IMR-90 (cell line): ENCODE results near the gene AHNAK2. TPM values are rescaled to one million over a fixed set of nuclear protein-coding genes. Genes with fewer than 3 reads are reported as not detected.
A peak's percentile ranks its signal among the peaks of the same experiment; 100 is the strongest.

Experiments used
- ATAC-seq: fragments of 200-7000 bp; cut with Tn5 transposase; 2 replicates; pipeline ENCODE4 v1.9.1; 2020; ENCODE audit warnings: low read depth, mild to moderate bottlenecking, moderate library complexity
- BruUV-seq: library from RNA; stranded (reverse); fragments of 400-500 nt; replicated peaks from 2 replicates; lab custom pipeline; 2021; lab: Mats Ljungman, UMichigan
- CTCF ChIA-PET: fragments of 300-600 bp; formaldehyde crosslinking; extraction: SDS; loops from one replicate; lab custom pipeline; 2021; ENCODE audit warnings: antibody characterized with exemption; lab: Yijun Ruan, JAX
- POLR2A ChIA-PET: fragments of 300-600 bp; sonication (Branson Sonifier 250); formaldehyde crosslinking; loops from one replicate; lab custom pipeline; 2022; ENCODE audit warnings: antibody characterized with exemption; ENCODE audit not compliant: unreplicated experiment; lab: Charles Lee
- DNase-seq: peaks from one replicate; pipeline ENCODE4 v3.0.0; 2013
- H2AFZ ChIP-seq: replicated peaks from 2 replicates; pipeline ENCODE3; 2013; ENCODE audit warnings: low read length, mild to moderate bottlenecking; ENCODE audit not compliant: poor library complexity
- H2AK5ac ChIP-seq: 2 replicates; pipeline ENCODE4 v1.6.1; 2013; ENCODE audit warnings: low read depth, low read length, inconsistent platforms
- H2AK9ac ChIP-seq: replicated peaks from 2 replicates; pipeline ENCODE3; 2013; ENCODE audit warnings: mild to moderate bottlenecking, low read depth, low read length, moderate library complexity; ENCODE audit not compliant: poor library complexity
- H2BK120ac ChIP-seq: 2 replicates; pipeline ENCODE4 v1.6.1; 2013; ENCODE audit warnings: low read depth, low read length, inconsistent platforms
- H2BK15ac ChIP-seq: 3 replicates; pipeline ENCODE4 v1.6.1; 2013; ENCODE audit warnings: low read depth, low read length, inconsistent platforms
- H2BK20ac ChIP-seq: 2 replicates; pipeline ENCODE4 v1.6.1; 2013; ENCODE audit warnings: low read depth, mild to moderate bottlenecking, inconsistent platforms, low read length, moderate library complexity
- H2BK5ac ChIP-seq: 2 replicates; pipeline ENCODE4 v1.6.1; 2013; ENCODE audit warnings: mild to moderate bottlenecking, low read depth, low read length, inconsistent platforms; ENCODE audit not compliant: poor library complexity, severe bottlenecking
- H3K14ac ChIP-seq: replicated peaks from 2 replicates; pipeline ENCODE4 v1.6.1; 2013; ENCODE audit warnings: low read depth, low read length, inconsistent platforms
- H3K18ac ChIP-seq: 2 replicates; pipeline ENCODE4 v1.6.1; 2013; ENCODE audit warnings: low read depth, low read length, control low read depth
- H3K23ac ChIP-seq: 2 replicates; pipeline ENCODE4 v1.6.1; 2013; ENCODE audit warnings: low read depth, low read length, inconsistent platforms
- H3K27ac ChIP-seq: 2 replicates; pipeline ENCODE4 v1.5.1; 2013; ENCODE audit warnings: mild to moderate bottlenecking, control low read depth, low read length; ENCODE audit not compliant: insufficient read depth
- H3K27me3 ChIP-seq: 2 replicates; pipeline ENCODE4 v1.6.1; 2013; ENCODE audit warnings: low read length; ENCODE audit not compliant: control insufficient read depth, insufficient read depth
- H3K36me3 ChIP-seq: 2 replicates; pipeline ENCODE4 v1.6.1; 2013; ENCODE audit warnings: low read length, mixed read lengths; ENCODE audit not compliant: control insufficient read depth, insufficient read depth
- H3K4ac ChIP-seq: 2 replicates; pipeline ENCODE4 v1.6.1; 2013; ENCODE audit warnings: low read depth, low read length, inconsistent platforms
- H3K4me1 ChIP-seq: 2 replicates; pipeline ENCODE4 v1.6.1; 2013; ENCODE audit warnings: low read length, mixed read lengths; ENCODE audit not compliant: control insufficient read depth, insufficient read depth
- H3K4me2 ChIP-seq: 2 replicates; pipeline ENCODE4 v1.6.1; 2013; ENCODE audit warnings: low read depth, mild to moderate bottlenecking, control low read depth, low read length, moderate library complexity
- H3K4me3 ChIP-seq: 2 replicates; pipeline ENCODE4 v1.5.1; 2013; ENCODE audit warnings: low read depth, mild to moderate bottlenecking, control low read depth, low read length, moderate library complexity; ENCODE audit not compliant: insufficient read depth
- H3K56ac ChIP-seq: 2 replicates; pipeline ENCODE4 v1.6.1; 2013; ENCODE audit warnings: low read length, inconsistent platforms; ENCODE audit not compliant: insufficient read depth; ENCODE audit errors: extremely low read depth
- H3K79me1 ChIP-seq, 2 experiments: 2 replicates each; pipeline ENCODE4 v1.6.1; 2013; ENCODE audit warnings: low read length in 2 of 2, inconsistent platforms in 1 of 2, low read depth in 1 of 2
- H3K9ac ChIP-seq: 2 replicates; pipeline ENCODE4 v1.6.1; 2013; ENCODE audit warnings: low read depth, low read length, control low read depth
- H3K9me1 ChIP-seq: 2 replicates; pipeline ENCODE4 v1.6.1; 2013; ENCODE audit warnings: low read length, inconsistent platforms; ENCODE audit not compliant: insufficient read depth
- H3K9me3 ChIP-seq: 2 replicates; pipeline ENCODE4 v1.6.1; 2013; ENCODE audit warnings: low read length; ENCODE audit not compliant: control insufficient read depth, insufficient read depth
- H4K20me1 ChIP-seq: 2 replicates; pipeline ENCODE4 v1.6.1; 2013; ENCODE audit warnings: low read length, inconsistent platforms; ENCODE audit not compliant: insufficient read depth
- H4K5ac ChIP-seq: 2 replicates; pipeline ENCODE4 v1.6.1; 2013; ENCODE audit warnings: mild to moderate bottlenecking, low read depth, low read length, control low read depth
- H4K8ac ChIP-seq, 2 experiments: 2 replicates each; pipeline ENCODE4 v1.6.1; 2013; ENCODE audit warnings: low read depth in 2 of 2, low read length in 2 of 2, control low read depth in 1 of 2, inconsistent platforms in 1 of 2
- H4K91ac ChIP-seq: 2 replicates; pipeline ENCODE4 v1.6.1; 2013; ENCODE audit warnings: low read depth, low read length, inconsistent platforms; ENCODE audit not compliant: insufficient read depth
- BHLHE40 ChIP-seq: fragments of 150-350 bp; IDR thresholded peaks from 2 replicates; pipeline ENCODE4 v1.6.1; 2016; ENCODE audit warnings: mild to moderate bottlenecking, low read depth, low read length
- CEBPB ChIP-seq: IDR thresholded peaks from 2 replicates; pipeline ENCODE4 v1.6.1; 2012; ENCODE audit warnings: low read depth, low read length, improper control_type of control experiment
- CHD1 ChIP-seq: IDR thresholded peaks from 2 replicates; pipeline ENCODE4 v1.6.1; 2012; ENCODE audit warnings: low read depth, low read length, improper control_type of control experiment
- CTCF ChIP-seq: conservative IDR thresholded peaks from 2 replicates; pipeline ENCODE4 v1.5.1; 2012; ENCODE audit warnings: mild to moderate bottlenecking, low read depth, low read length, improper control_type of control experiment
- ELK1 ChIP-seq: fragments of 150-350 bp; IDR thresholded peaks from 2 replicates; pipeline ENCODE4 v1.6.1; 2016; ENCODE audit warnings: low read depth, mild to moderate bottlenecking, low read length, moderate library complexity, borderline replicate concordance
- FOS ChIP-seq: fragments of 150-350 bp; IDR thresholded peaks from 2 replicates; pipeline ENCODE4 v1.6.1; 2016; ENCODE audit warnings: low read depth, low read length
- MAFK ChIP-seq: IDR thresholded peaks from 2 replicates; pipeline ENCODE4 v1.6.1; 2012; ENCODE audit warnings: low read depth, low read length, improper control_type of control experiment
- MAZ ChIP-seq: IDR thresholded peaks from 2 replicates; pipeline ENCODE4 v1.6.1; 2012; ENCODE audit warnings: low read depth, mild to moderate bottlenecking, low read length, improper control_type of control experiment, moderate library complexity, borderline replicate concordance
- MXI1 ChIP-seq: IDR thresholded peaks from 2 replicates; pipeline ENCODE4 v1.6.1; 2012; ENCODE audit warnings: low read depth, mild to moderate bottlenecking, low read length, moderate library complexity, borderline replicate concordance
- NFE2L2 ChIP-seq: fragments of 150-350 bp; IDR thresholded peaks from 2 replicates; pipeline ENCODE4 v1.6.1; 2016; ENCODE audit warnings: low read depth, mild to moderate bottlenecking, low read length
- POLR2A ChIP-seq: IDR thresholded peaks from 2 replicates; pipeline ENCODE4 v1.6.1; 2012; ENCODE audit warnings: mild to moderate bottlenecking, low read depth, low read length
- RAD21 ChIP-seq: IDR thresholded peaks from 2 replicates; pipeline ENCODE4 v1.6.1; 2012; ENCODE audit warnings: low read length, improper control_type of control experiment
- RCOR1 ChIP-seq: IDR thresholded peaks from 2 replicates; pipeline ENCODE4 v1.6.1; 2012; ENCODE audit warnings: mild to moderate bottlenecking, low read length, improper control_type of control experiment; ENCODE audit not compliant: insufficient replicate concordance
- RFX5 ChIP-seq: IDR thresholded peaks from 2 replicates; pipeline ENCODE4 v1.8.0; 2012; ENCODE audit warnings: low read depth, mild to moderate bottlenecking, low read length, moderate library complexity
- SMC3 ChIP-seq: fragments of 150-350 bp; IDR thresholded peaks from 2 replicates; pipeline ENCODE4 v1.6.1; 2016; ENCODE audit warnings: low read depth, mild to moderate bottlenecking, antibody characterized with exemption, low read length, moderate library complexity
- WGBS, 2 experiments: methylation state at CpG; one replicate each; pipeline versions ENCODE4 v1.1.5 to v1.1.7; 2013; ENCODE audit warnings: missing lambda C conversion rate in 2 of 2; ENCODE audit not compliant: insufficient read length in 1 of 2; ENCODE audit errors: extremely low coverage in 2 of 2; 5-methylcytosine and 5-hydroxymethylcytosine counted together
- dilution Hi-C: fragments of 300-500 bp; cut with HindIII; formaldehyde crosslinking; loops from one replicate; pipeline ENCODE4 v1.14.3; 2018; ENCODE audit warnings: low sequenced_read_pairs; ENCODE audit not compliant: unreplicated experiment
- in situ Hi-C: fragments of 300-500 bp; cut with MboI; formaldehyde crosslinking; loops from 3 replicates; pipeline ENCODE4 v1.14.3; 2019; ENCODE audit warnings: low sequenced_read_pairs, inconsistent platforms, mixed read lengths
- intact Hi-C: fragments of 100-400 bp; cut with micrococcal nuclease; formaldehyde crosslinking; loops from 2 replicates; pipeline ENCODE4 v1.10.0; 2022
- polyA plus RNA-seq, 3 experiments: library from polyadenylated mRNA; depleted of rRNA; stranded (reverse); fragments of >200 nt; gene quantifications; 2 replicates each; pipeline ENCODE4 v1.2.3, GENCODE V29; 2012; ENCODE audit warnings: low replicate concordance in 1 of 3
- total RNA-seq: library from RNA; depleted of rRNA; stranded (reverse); fragments of >200 nt; gene quantifications from 2 replicates; pipeline ENCODE4 v1.2.3, GENCODE V29; 2012
- TF ChIP-seq, protein P1 (sequence below): fragments of 150-350 bp; IDR thresholded peaks from 2 replicates; pipeline ENCODE4 v1.6.1; 2017; ENCODE audit warnings: mild to moderate bottlenecking, antibody characterized with exemption, low read length, low read depth

Gene AHNAK2
- total and polyA plus RNA-seq, 2 of the 4 experiments (the other 2 are of a cell fraction) = 2.6 to 7.9 TPM

DNA sequence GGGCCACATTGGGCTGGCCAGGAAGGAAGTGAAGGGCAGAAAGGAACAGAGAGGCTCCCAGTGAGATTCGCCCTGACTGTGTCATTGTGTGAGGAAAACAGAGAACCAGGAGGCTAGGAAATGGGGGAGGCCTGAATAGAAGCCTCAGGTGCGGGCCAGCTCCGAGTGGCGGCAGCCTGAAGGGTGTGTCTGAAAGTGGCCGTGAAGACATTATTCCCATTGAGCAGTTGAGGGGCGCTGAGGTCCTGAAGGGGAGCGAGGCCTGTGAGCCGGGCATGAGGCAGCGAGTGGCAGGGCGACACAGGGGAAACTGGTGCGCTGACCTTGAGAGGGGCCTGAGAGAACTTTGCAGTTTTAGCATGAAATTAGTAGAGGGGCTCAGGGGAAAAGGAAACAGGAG is 14.3 kb upstream of the AHNAK2 start:
- Histone ChIP-seq H3K4ac (no peak overlapping the region), H2AK5ac (no peak overlapping the region), H3K9ac (no peak overlapping the region), H3K18ac (no peak overlapping the region), H2AFZ (no peak overlapping the region), H2BK20ac (no peak overlapping the region), H3K27ac (no peak overlapping the region), H3K4me3 (no peak overlapping the region), H4K91ac (no peak overlapping the region), H2BK5ac (no peak overlapping the region), H3K14ac (no peak overlapping the region), H2BK120ac (no peak overlapping the region), H3K9me1 (0 out of 2 replicates have a peak, but pooled peaks cover 2% of the 10 kb centered on the region), H3K56ac (no peak overlapping the region), H3K23ac (no peak overlapping the region), H3K27me3 (no peaks in the 10 kb centered on the region), H4K20me1 (no peaks in the 10 kb centered on the region), H3K4me2 (no peak overlapping the region), H4K5ac (no peak overlapping the region), H2BK15ac (no peak overlapping the region), H3K4me1 (no peaks in the 10 kb centered on the region), H3K36me3 (peaks cover 10% of the 10 kb centered on the region; the same call in 1 of the 2 replicates), H3K79me1 (no peaks in the 10 kb centered on the region), H2AK9ac (peak overlapping the region; percentile 55), H3K9me3 (no peaks in the 10 kb centered on the region), H4K8ac (no peak overlapping the region)
- TF ChIP-seq MAFK = no peak
- TF ChIP-seq SMC3 = no peak
- no peak for TF ChIP-seq CEBPB
- no peak for TF ChIP-seq MXI1
- TF ChIP-seq ELK1 = no peak
- no peak for TF ChIP-seq FOS
- TF ChIP-seq CHD1 = no peak
- no peak for TF ChIP-seq NFE2L2
- no peak for TF ChIP-seq POLR2A
- TF ChIP-seq RFX5 = no peak
- TF ChIP-seq BHLHE40 = no peak
- TF ChIP-seq MAZ = no peak
- no peak for TF ChIP-seq RAD21
- TF ChIP-seq, protein P1, sequence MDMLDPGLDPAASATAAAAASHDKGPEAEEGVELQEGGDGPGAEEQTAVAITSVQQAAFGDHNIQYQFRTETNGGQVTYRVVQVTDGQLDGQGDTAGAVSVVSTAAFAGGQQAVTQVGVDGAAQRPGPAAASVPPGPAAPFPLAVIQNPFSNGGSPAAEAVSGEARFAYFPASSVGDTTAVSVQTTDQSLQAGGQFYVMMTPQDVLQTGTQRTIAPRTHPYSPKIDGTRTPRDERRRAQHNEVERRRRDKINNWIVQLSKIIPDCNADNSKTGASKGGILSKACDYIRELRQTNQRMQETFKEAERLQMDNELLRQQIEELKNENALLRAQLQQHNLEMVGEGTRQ = no peak
- TF ChIP-seq RCOR1 = no peak
- TF ChIP-seq CTCF = no peak
- dilution Hi-C loops (no loop called here), in situ Hi-C loops (no loop called here), intact Hi-C loops (no loop called here)
- DNase-seq (no peak), ATAC-seq (no peak)
- WGBS, 2 experiments = 98% methylated on average over 11 of the region's 11 CpGs; no CpG with 5 or more reads in 1 of the 2 experiments
- POLR2A ChIA-PET = no interaction called here
- no TSS peak for BruUV-seq
- CTCF ChIA-PET = no interaction called here
